Hepatocyte (in vitro differentiated cells): Measurements from ENCODE around the gene KDM8.

Experiments
- EZH2 ChIP-seq: fragments of 200-600 bp; sonication (generic); IDR thresholded peaks from 2 replicates; pipeline ENCODE4 v1.6.1; 2016; ENCODE audit warnings: antibody characterized with exemption, mild to moderate bottlenecking, borderline replicate concordance
- TF ChIP-seq, protein P1 (sequence below): fragments of 200-600 bp; sonication (generic); IDR thresholded peaks from 2 replicates; pipeline ENCODE4 v1.5.1; 2016; ENCODE audit warnings: antibody characterized with exemption, mild to moderate bottlenecking; ENCODE audit not compliant: poor library complexity

GRCh38 chr16:27193300-27193990 is 9.9 kb upstream of the KDM8 start:
- TF ChIP-seq, protein P1, sequence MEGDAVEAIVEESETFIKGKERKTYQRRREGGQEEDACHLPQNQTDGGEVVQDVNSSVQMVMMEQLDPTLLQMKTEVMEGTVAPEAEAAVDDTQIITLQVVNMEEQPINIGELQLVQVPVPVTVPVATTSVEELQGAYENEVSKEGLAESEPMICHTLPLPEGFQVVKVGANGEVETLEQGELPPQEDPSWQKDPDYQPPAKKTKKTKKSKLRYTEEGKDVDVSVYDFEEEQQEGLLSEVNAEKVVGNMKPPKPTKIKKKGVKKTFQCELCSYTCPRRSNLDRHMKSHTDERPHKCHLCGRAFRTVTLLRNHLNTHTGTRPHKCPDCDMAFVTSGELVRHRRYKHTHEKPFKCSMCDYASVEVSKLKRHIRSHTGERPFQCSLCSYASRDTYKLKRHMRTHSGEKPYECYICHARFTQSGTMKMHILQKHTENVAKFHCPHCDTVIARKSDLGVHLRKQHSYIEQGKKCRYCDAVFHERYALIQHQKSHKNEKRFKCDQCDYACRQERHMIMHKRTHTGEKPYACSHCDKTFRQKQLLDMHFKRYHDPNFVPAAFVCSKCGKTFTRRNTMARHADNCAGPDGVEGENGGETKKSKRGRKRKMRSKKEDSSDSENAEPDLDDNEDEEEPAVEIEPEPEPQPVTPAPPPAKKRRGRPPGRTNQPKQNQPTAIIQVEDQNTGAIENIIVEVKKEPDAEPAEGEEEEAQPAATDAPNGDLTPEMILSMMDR: no peak
- TF ChIP-seq EZH2: no peak
